ENCODE data around the gene GPR171.

- TF ChIP-seq, protein P1, sequence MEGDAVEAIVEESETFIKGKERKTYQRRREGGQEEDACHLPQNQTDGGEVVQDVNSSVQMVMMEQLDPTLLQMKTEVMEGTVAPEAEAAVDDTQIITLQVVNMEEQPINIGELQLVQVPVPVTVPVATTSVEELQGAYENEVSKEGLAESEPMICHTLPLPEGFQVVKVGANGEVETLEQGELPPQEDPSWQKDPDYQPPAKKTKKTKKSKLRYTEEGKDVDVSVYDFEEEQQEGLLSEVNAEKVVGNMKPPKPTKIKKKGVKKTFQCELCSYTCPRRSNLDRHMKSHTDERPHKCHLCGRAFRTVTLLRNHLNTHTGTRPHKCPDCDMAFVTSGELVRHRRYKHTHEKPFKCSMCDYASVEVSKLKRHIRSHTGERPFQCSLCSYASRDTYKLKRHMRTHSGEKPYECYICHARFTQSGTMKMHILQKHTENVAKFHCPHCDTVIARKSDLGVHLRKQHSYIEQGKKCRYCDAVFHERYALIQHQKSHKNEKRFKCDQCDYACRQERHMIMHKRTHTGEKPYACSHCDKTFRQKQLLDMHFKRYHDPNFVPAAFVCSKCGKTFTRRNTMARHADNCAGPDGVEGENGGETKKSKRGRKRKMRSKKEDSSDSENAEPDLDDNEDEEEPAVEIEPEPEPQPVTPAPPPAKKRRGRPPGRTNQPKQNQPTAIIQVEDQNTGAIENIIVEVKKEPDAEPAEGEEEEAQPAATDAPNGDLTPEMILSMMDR (IDR thresholded peaks at IDR 0.05), result no peak
- no peak for TF ChIP-seq POLR2A (IDR thresholded peaks at IDR 0.05)
Observed at GRCh38 chr3:151236736-151237135, 33.7 kb upstream of the GPR171 start.
